Fibroblast of pulmonary artery (primary cell): ENCODE data around the gene DCLK1.
A peak's percentile ranks its signal among the peaks of the same experiment; 100 is the strongest.

Source experiments
- DNase-seq: peaks from one replicate; pipeline ENCODE4 v3.0.0-alpha.2; 2010; ENCODE audit warnings: low read depth
- H3K4me3 ChIP-seq: replicated peaks from 2 replicates; pipeline ENCODE4 v1.5.1; 2011; ENCODE audit warnings: low read depth, mild to moderate bottlenecking, control low read depth, low read length, moderate library complexity
- TF ChIP-seq, protein P1 (sequence below): IDR thresholded peaks from 2 replicates; pipeline ENCODE4 v1.5.1; 2011; ENCODE audit warnings: mild to moderate bottlenecking, control low read depth, low read length, inconsistent platforms; ENCODE audit errors: missing control alignments

DCLK1 gene

DNA sequence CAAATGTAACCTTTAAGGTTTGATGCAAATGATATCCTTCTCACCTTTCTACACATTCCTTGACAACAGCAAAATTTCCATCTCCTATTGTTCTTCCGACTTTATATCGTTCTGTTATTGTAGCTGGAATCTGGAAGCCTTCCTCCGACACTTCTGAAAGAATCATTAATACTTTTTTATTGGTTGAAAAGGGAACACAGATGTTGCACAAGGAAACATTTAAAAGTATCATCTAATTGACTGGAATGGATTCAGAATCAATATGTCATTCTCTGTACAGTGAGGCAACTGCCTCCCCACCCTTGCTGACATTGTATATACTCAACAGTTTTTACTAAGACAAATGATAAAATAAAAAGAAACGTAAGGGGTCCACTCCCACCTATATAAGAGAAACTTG lies 295.2 kb downstream of the DCLK1 start:
- TF ChIP-seq, protein P1, sequence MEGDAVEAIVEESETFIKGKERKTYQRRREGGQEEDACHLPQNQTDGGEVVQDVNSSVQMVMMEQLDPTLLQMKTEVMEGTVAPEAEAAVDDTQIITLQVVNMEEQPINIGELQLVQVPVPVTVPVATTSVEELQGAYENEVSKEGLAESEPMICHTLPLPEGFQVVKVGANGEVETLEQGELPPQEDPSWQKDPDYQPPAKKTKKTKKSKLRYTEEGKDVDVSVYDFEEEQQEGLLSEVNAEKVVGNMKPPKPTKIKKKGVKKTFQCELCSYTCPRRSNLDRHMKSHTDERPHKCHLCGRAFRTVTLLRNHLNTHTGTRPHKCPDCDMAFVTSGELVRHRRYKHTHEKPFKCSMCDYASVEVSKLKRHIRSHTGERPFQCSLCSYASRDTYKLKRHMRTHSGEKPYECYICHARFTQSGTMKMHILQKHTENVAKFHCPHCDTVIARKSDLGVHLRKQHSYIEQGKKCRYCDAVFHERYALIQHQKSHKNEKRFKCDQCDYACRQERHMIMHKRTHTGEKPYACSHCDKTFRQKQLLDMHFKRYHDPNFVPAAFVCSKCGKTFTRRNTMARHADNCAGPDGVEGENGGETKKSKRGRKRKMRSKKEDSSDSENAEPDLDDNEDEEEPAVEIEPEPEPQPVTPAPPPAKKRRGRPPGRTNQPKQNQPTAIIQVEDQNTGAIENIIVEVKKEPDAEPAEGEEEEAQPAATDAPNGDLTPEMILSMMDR: no peak
- no peak for DNase-seq
- no peak overlapping the region for H3K4me3 ChIP-seq

DNA sequence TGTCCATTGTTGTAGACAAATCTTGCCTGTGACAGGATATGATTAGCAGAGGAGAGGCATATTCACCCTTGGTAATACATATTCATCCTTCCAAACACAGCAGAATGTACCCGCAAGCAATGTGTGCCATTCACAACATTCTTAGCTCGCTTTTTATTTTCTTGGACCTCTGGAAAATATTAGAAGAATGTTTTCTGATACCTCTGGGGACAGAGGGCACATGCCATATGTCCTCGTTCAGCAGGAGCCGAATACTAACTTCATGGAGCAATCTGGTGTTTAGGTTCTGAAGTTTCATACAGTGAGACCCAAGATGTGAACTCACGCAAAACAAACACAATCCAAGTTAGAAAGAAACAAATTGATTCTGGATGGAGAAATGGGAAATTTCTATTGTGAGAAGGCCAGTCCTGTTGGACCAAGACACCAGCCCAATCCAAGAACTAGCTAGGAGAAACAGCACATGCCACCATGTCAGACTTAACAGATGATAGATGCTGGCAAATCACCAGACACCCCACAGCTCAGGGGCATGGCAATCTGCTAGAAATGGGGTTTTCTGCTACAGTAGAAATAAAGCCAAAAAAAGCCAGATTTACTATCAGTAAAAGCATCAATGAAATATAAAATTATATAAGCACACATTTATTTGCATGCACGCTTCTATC lies 297.4 kb downstream of the DCLK1 start:
- TF ChIP-seq, protein P1: no peak
- no peak overlapping the region for H3K4me3 ChIP-seq
- no peak for DNase-seq

DNA sequence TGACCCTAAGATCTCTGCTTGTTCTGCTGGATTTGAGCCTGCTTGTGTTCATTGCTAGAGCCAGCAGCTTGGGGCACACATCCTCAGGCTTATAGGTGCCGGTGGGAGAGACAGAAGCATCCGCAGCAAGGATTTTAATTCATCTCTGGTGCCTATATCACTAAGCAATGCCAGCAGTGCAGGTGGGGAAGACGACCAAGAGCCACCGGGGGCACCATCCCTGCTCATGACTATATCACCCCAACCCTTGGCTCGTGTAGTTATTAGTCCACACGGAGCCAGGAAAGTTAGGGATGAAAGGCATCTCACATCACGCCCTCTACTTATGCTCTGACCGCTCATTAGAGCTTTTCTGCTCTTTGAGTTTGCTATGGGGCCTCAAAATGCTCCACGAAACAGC lies 298.2 kb downstream of the DCLK1 start:
- H3K4me3 ChIP-seq: no peak overlapping the region
- no peak for DNase-seq
- TF ChIP-seq, protein P1: no peak

DNA sequence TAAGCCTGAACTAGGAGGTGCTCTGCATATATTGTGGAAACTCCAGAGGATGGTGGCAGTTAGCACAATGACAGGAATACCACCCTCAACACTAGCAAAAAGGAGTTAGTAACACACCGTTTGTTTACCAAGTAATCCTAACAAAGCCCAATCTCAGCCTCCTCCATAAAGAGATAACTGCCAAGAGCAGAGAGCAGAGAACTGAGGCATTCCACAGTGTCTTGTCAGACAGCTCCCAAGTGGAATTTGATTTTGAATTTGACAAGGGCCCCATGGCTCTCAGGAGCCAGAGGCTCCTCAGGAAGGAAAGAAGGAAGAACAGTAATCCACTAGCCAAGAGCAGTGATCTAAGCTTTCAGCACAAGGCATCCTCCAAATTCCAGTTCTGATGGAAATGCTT lies 298.6 kb downstream of the DCLK1 start:
- peak; percentile 21 for DNase-seq
- TF ChIP-seq, protein P1: no peak
- H3K4me3 ChIP-seq: no peak overlapping the region

DNA sequence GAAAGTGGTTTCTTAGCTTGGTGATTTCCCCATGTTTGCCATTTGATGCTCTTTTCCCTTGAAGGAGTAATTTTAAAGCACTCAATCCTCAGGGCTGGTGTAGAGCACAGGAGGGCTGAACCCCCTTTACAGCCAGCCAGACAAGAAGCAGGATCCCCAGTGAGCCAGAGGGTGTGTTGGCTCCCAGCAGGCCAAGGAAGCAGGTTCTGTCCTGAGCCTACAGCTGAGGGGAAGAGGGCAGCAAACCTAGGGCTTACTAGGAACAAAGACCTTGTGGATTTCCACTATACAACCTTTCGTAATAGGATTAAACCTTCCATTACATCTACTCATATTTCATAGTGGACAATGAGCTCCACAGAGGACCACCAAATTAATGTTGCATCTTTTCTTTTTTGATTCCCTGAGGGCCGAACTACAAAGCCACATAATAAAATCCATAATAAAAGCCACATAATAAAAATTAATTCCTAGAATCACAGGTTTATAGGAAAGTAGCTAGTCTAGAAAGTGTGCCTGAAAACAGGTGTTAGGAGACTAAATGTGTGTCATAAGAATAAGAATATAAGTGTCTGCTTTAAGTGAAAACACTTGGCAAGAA lies 300.2 kb downstream of the DCLK1 start:
- H3K4me3 ChIP-seq: no peak overlapping the region
- TF ChIP-seq, protein P1: no peak
- DNase-seq: no peak

DNA sequence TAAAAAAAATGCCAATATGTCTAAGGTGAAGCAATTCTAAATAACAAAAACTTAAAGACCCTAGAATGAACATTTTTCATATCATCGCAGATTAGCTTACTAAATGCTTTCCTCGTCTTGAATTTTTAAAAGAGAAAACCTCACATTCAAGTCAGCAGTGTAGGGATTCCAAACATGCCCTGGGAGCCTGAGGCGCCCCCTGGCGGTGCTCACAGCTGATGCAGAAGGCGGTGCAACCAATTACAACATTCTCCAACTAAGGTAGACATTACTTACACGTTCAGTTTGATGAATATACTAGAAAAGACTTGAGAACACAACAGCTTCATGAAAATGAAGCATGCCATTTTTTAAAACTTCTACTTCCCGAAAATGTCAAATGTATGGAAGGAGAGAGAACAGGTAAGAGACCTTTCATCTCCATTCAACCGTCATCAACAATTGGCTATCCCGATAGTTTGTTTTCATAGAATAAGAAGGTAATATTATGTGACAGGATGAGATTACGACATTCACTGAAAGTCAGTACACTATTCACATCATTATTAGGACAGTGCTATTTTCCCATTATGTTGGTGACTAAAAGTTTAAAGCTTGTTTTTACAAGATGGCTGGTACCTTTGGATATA lies 304.4 kb downstream of the DCLK1 start:
- no peak overlapping the region for H3K4me3 ChIP-seq
- TF ChIP-seq, protein P1: peak; percentile 21
- DNase-seq: no peak
